NCI-H2081 treated with DMSO at 0.1 percent for 48 hours (cell line): ENCODE data around the gene LHX3.

Experiments used
- DNase-seq: peaks from one replicate; lab custom pipeline; 2025; lab: John Stamatoyannopoulos, UW

LHX3 gene

GRCh38 chr9:136192289-136193126 is 12.4 kb downstream of the LHX3 start:
- no peak for DNase-seq

GRCh38 chr9:136191960-136192286 is 13.0 kb downstream of the LHX3 start:
- DNase-seq, result no peak

- no peak for DNase-seq
Measured at GRCh38 chr9:136191099-136191959, 13.6 kb downstream of the LHX3 start.

GRCh38 chr9:136190656-136191055 is 14.3 kb downstream of the LHX3 start:
- DNase-seq, result no peak

GRCh38 chr9:136190237-136190601 is 14.7 kb downstream of the LHX3 start:
- DNase-seq, result no peak

- DNase-seq, result no peak
Measured at GRCh38 chr9:136189394-136190236, 15.3 kb downstream of the LHX3 start.

- DNase-seq, result no peak
Measured at GRCh38 chr9:136187683-136188586, 17.0 kb downstream of the LHX3 start.

GRCh38 chr9:136187197-136187596 is 17.7 kb downstream of the LHX3 start:
- DNase-seq, result no peak

GRCh38 chr9:136186386-136186785 is 18.5 kb downstream of the LHX3 start:
- no peak for DNase-seq

GRCh38 chr9:136185596-136186366 is 19.1 kb downstream of the LHX3 start:
- no peak for DNase-seq

- DNase-seq, result no peak
Measured at GRCh38 chr9:136185066-136185465, 19.9 kb downstream of the LHX3 start.

GRCh38 chr9:136182850-136183422 is 22.0 kb downstream of the LHX3 start:
- no peak for DNase-seq

GRCh38 chr9:136182420-136182787 is 22.5 kb downstream of the LHX3 start:
- no peak for DNase-seq

GRCh38 chr9:136181784-136182419 is 23.0 kb downstream of the LHX3 start:
- no peak for DNase-seq

- DNase-seq, result no peak
Measured at GRCh38 chr9:136180586-136180985, 24.3 kb downstream of the LHX3 start.

- no peak for DNase-seq
Measured at GRCh38 chr9:136179761-136180160, 25.2 kb downstream of the LHX3 start.

- DNase-seq, result no peak
Measured at GRCh38 chr9:136179101-136179616, 25.8 kb downstream of the LHX3 start.

GRCh38 chr9:136178773-136179075 is 26.2 kb downstream of the LHX3 start:
- DNase-seq, result no peak

GRCh38 chr9:136178061-136178772 is 26.7 kb downstream of the LHX3 start:
- no peak for DNase-seq
